ENCODE measurements around the gene GATA1.

DNA sequence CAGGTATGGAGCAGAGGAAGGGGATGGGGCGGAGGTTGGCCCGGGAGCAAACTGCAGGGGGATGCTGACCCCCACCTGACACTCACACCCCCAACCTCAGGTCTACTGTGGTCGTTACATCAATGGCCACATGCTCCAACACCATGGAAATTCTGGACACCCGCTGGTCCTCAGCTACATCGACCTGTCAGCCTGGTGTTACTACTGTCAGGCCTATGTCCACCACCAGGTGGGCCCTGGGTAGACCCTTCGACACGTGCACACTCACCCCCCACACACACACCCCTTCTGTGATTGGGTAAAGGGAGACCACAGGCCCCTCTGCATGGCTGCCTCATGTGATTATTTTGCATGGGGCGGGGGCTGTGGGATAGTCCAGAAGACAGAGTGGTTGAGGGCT, 37.7 kb downstream of the GATA1 start:
- no peak for TF ChIP-seq POLR2A (IDR thresholded peaks at IDR 0.05)
- TF ChIP-seq, protein P1, sequence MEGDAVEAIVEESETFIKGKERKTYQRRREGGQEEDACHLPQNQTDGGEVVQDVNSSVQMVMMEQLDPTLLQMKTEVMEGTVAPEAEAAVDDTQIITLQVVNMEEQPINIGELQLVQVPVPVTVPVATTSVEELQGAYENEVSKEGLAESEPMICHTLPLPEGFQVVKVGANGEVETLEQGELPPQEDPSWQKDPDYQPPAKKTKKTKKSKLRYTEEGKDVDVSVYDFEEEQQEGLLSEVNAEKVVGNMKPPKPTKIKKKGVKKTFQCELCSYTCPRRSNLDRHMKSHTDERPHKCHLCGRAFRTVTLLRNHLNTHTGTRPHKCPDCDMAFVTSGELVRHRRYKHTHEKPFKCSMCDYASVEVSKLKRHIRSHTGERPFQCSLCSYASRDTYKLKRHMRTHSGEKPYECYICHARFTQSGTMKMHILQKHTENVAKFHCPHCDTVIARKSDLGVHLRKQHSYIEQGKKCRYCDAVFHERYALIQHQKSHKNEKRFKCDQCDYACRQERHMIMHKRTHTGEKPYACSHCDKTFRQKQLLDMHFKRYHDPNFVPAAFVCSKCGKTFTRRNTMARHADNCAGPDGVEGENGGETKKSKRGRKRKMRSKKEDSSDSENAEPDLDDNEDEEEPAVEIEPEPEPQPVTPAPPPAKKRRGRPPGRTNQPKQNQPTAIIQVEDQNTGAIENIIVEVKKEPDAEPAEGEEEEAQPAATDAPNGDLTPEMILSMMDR (IDR thresholded peaks at IDR 0.05): no peak

Data from heart left ventricle (tissue), 13 donors.